Transverse colon (tissue), 4 donors: Measurements from ENCODE around the gene EIF4EBP2. TPM values are rescaled to one million over a fixed set of nuclear protein-coding genes. Genes with fewer than 3 reads are reported as not detected.

Experiments
- DNase-seq: peaks from one replicate; pipeline ENCODE4 v3.0.0-alpha.2; 2019
- H3K27ac ChIP-seq, 4 donors: fragments of 200-600 bp; sonication (generic); 2 replicates each; pipeline ENCODE4 v1.5.1; 2016 to 2018; ENCODE audit warnings: inconsistent platforms in 4 of 4
- H3K27me3 ChIP-seq: fragments of 200-600 bp; sonication (generic); 2 replicates; pipeline ENCODE4 v1.5.1; 2017; ENCODE audit warnings: inconsistent platforms
- H3K36me3 ChIP-seq, 4 donors: fragments of 200-600 bp; sonication (generic); 2 replicates each; pipeline ENCODE4 v1.5.1; 2017 to 2019; ENCODE audit warnings: inconsistent platforms in 4 of 4
- H3K4me1 ChIP-seq, 4 donors: fragments of 200-600 bp; sonication (generic); 2 replicates each; pipeline ENCODE4 v1.5.1; 2017 to 2020; ENCODE audit warnings: inconsistent platforms in 4 of 4
- H3K4me3 ChIP-seq, 4 donors: fragments of 200-600 bp; sonication (generic); 1 replicate in 1 of 4; 2 replicates in 3 of 4; pipeline versions ENCODE4 v1.5.1 to v1.6.1; 2017 to 2019; ENCODE audit warnings: inconsistent platforms in 4 of 4
- H3K9me3 ChIP-seq, 2 donors: fragments of 200-600 bp; sonication (generic); 2 replicates each; pipeline ENCODE4 v1.5.1; 2017 to 2019; ENCODE audit warnings: inconsistent platforms in 2 of 2
- EP300 ChIP-seq: sonication (generic); formaldehyde crosslinking; IDR thresholded peaks from one replicate; pipeline ENCODE4 v1.6.1; 2017; ENCODE audit warnings: antibody characterized with exemption, low read depth
- POLR2A ChIP-seq: fragments of 450-650 bp; IDR thresholded peaks from one replicate; pipeline ENCODE4 v1.6.1; 2016; ENCODE audit warnings: antibody characterized with exemption, mild to moderate bottlenecking, moderate library complexity
- POLR2AphosphoS5 ChIP-seq, 3 donors: sonication (generic); formaldehyde crosslinking; IDR thresholded peaks; one replicate each; pipeline ENCODE4 v1.6.1; 2016; ENCODE audit warnings: antibody characterized with exemption in 3 of 3
- WGBS, 2 donors: methylation state at CpG; one replicate each; pipeline ENCODE4 v1.1.5; 2018; ENCODE audit warnings: low coverage in 1 of 2; 5-methylcytosine and 5-hydroxymethylcytosine counted together
- in situ Hi-C, 4 donors: fragments of 200-750 bp; cut with MboI; loops; one replicate each; pipeline versions ENCODE4 v1.15.0 to v1.15.1; 2017; ENCODE audit warnings: low sequenced_read_pairs in 3 of 4, low pct_ligation_motif_present in 1 of 4, low pct_unique_long_range_greater_than_20kb in 1 of 4
- intact Hi-C: fragments of 100-400 bp; cut with DNase I; formaldehyde crosslinking; loops from one replicate; pipeline ENCODE4 v1.15.1; 2023; ENCODE audit warnings: low total_unique reads
- total RNA-seq, 4 donors: library from RNA; depleted of rRNA; stranded (reverse); fragments of >200 nt; gene quantifications; one replicate each; pipeline ENCODE4 v1.1.0, GENCODE V29; 2016
- TF ChIP-seq, protein P1 (sequence below), 5 experiments: fragments of 200-600 bp in 3 of 5; fragments of 450-650 bp in 2 of 5; sonication (generic) in 3 of 5; IDR thresholded peaks; 1 replicate in 2 of 5; 2 replicates in 3 of 5; pipeline ENCODE4 v1.5.1; 2016 to 2017; ENCODE audit warnings: antibody characterized with exemption in 5 of 5, inconsistent platforms in 3 of 5, mild to moderate bottlenecking in 2 of 5, moderate library complexity in 1 of 5

EIF4EBP2 gene
- total RNA-seq, 4 donors from 2014 or later: 43.6 to 117 (median 110) TPM

DNA sequence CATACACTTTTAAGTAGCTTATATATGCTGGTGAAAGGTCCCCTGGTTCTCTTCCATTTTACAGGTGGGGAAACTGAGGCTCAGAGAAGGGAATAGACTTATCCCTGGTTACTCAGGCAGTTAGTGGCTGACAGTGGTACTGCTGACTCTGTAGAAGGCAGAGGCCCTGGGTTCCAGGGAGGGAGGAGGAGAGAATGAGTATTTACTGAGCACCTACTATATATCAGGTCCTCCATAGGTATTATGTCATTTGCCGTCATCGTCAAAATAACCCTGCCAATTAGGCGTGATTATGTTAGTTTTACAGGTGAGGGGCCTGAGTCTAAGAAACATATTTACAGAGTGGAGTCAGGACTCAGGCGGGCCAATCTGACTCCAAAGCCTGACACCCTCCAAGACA is 61.3 kb downstream of the EIF4EBP2 start:
- Histone ChIP-seq H3K27me3 (no peaks in the 10 kb centered on the region), H3K4me1 (peaks cover 0 to 11% (median 5%) of the 10 kb centered on the region in 4 donors), H3K4me3 (no peak overlapping the region), H3K27ac (no peak overlapping the region), H3K36me3 (no peaks in the 10 kb centered on the region), H3K9me3 (no peaks in the 10 kb centered on the region)
- no peak for TF ChIP-seq POLR2AphosphoS5 (IDR thresholded peaks at IDR 0.05)
- no peak for TF ChIP-seq POLR2A
- TF ChIP-seq, protein P1, sequence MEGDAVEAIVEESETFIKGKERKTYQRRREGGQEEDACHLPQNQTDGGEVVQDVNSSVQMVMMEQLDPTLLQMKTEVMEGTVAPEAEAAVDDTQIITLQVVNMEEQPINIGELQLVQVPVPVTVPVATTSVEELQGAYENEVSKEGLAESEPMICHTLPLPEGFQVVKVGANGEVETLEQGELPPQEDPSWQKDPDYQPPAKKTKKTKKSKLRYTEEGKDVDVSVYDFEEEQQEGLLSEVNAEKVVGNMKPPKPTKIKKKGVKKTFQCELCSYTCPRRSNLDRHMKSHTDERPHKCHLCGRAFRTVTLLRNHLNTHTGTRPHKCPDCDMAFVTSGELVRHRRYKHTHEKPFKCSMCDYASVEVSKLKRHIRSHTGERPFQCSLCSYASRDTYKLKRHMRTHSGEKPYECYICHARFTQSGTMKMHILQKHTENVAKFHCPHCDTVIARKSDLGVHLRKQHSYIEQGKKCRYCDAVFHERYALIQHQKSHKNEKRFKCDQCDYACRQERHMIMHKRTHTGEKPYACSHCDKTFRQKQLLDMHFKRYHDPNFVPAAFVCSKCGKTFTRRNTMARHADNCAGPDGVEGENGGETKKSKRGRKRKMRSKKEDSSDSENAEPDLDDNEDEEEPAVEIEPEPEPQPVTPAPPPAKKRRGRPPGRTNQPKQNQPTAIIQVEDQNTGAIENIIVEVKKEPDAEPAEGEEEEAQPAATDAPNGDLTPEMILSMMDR (IDR thresholded peaks at IDR 0.05): no peak
- TF ChIP-seq EP300: no peak
- in situ Hi-C loops (loop anchor here in 2 of 4 donors (10.0 to 25.0 kb wide), 2 partner anchors 80 to 297 kb away; no protein-coding TSS in a partner anchor), intact Hi-C loops (no loop called here)
- no peak for DNase-seq
- 97% methylated on average over 4 of the region's 4 CpGs; no CpG with 5 or more reads in 1 of the 2 donors for WGBS, 2 donors

DNA sequence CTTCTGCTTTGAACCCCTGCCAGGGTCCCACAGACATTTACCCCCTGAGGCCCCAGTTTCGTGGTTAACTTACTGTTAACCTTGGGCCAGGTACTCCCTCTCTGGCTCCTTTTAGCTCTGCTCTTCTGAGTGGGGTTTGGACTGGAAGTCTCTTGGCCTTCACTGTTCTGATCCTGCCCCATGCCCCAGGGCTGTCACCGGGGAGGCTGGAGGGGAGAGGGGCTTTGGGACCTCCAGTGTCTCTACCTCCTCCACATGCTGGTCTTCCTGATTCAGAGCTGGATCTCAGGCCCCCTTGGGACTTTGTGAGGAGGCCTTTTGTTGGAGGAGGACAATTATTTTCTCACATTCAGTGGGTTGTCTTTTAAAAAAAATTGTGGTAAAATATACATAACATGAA is 61.9 kb downstream of the EIF4EBP2 start:
- H3K27ac ChIP-seq: no peak overlapping the region
- peaks cover 0 to 11% (median 5%) of the 10 kb centered on the region in 4 donors for H3K4me1 ChIP-seq
- no peaks in the 10 kb centered on the region for H3K9me3 ChIP-seq
- WGBS, 2 donors: 75% methylated on average over 2 of the region's 2 CpGs; no CpG with 5 or more reads in 1 of the 2 donors
- no peaks in the 10 kb centered on the region for H3K27me3 ChIP-seq
- intact Hi-C loops: no loop called here
- H3K36me3 ChIP-seq: no peaks in the 10 kb centered on the region
- in situ Hi-C loops: loop anchor here in 2 of 4 donors (10.0 to 25.0 kb wide), 2 partner anchors 79 to 296 kb away; no protein-coding TSS in a partner anchor
- H3K4me3 ChIP-seq: no peak overlapping the region
- TF ChIP-seq EP300: no peak
- no peak for DNase-seq

DNA sequence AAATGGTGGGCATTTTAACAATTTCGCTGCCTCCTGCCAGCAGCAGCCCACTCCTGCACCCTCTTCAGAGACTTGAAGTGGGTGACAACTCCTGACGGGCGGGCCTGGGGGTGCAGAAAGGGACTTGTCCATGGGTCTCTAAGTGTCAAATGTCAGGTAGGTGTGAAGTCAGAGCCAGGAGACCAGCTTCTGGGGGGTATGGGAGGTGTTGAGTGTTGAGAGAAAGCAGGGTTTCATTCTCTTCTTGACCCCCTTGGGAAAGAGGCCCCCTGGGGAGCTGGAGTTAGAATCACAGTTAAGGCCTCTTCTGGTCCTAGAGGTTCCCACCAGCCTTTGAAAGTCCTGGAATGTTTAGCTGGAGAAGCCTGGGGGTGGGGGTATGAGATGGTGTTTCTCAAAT is 63.0 kb downstream of the EIF4EBP2 start:
- intact Hi-C loops: no loop called here
- no peak overlapping the region for H3K4me3 ChIP-seq
- DNase-seq: no peak
- H3K9me3 ChIP-seq: no peaks in the 10 kb centered on the region
- WGBS, 2 donors: 82% methylated on average over 3 of the region's 3 CpGs; no CpG with 5 or more reads in 1 of the 2 donors
- in situ Hi-C loops: loop anchor here in 2 of 4 donors (10.0 to 25.0 kb wide), 2 partner anchors 78 to 295 kb away; no protein-coding TSS in a partner anchor
- no peaks in the 10 kb centered on the region for H3K36me3 ChIP-seq
- H3K27me3 ChIP-seq: no peaks in the 10 kb centered on the region
- TF ChIP-seq POLR2AphosphoS5 (IDR thresholded peaks at IDR 0.05): no peak
- TF ChIP-seq, protein P1 (IDR thresholded peaks at IDR 0.05): no peak
- TF ChIP-seq EP300: no peak
- no peak for TF ChIP-seq POLR2A
- H3K4me1 ChIP-seq: peaks cover 0 to 11% (median 5%) of the 10 kb centered on the region in 4 donors
- H3K27ac ChIP-seq: no peak overlapping the region

DNA sequence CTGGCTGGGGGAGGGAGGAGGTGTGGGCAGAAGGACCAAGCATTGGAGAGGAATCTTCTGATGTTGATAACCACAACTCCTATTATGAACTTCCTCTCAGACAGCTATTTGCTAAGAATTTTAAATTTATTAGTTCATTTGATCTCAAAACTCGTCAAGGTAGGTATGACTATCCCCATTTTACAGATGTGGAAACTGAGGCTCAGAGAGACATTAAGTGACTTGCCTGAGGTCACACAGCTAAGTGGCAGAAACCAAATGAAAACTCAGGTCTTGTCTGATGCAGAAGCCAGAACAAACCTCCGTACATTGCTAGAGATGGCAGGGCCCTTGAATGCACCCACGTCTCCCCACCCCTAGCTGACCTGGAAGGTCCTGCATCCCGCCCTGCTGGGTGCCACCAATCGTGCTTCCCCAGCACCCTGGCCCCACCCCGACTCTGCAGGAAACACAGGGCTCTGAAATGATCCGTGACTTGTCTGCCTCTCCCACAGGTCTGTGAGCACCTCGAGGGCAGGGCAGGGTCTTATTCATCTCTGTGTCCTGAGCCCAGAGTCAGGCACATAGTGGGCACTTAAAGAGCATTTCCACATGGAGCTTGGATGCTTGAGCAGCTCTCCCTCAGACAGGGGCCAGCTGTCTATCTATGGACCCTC is 69.0 kb downstream of the EIF4EBP2 start:
- TF ChIP-seq, protein P1 (IDR thresholded peaks at IDR 0.05): no peak
- no peak for TF ChIP-seq POLR2A
- TF ChIP-seq EP300: no peak
- no peak for TF ChIP-seq POLR2AphosphoS5 (IDR thresholded peaks at IDR 0.05)
- H3K4me1 ChIP-seq: peaks cover 0 to 8% (median 4%) of the 10 kb centered on the region in 4 donors
- H3K27me3 ChIP-seq: peaks cover 10% of the 10 kb centered on the region
- H3K36me3 ChIP-seq: no peaks in the 10 kb centered on the region
- in situ Hi-C loops: loop anchor here in 2 of 4 donors (25.0 kb wide), 1 partner anchor 289 kb away; no protein-coding TSS in a partner anchor
- intact Hi-C loops: no loop called here
- no peak overlapping the region for H3K27ac ChIP-seq
- DNase-seq: no peak
- 59% methylated on average over 8 of the region's 8 CpGs; no CpG with 5 or more reads in 1 of the 2 donors for WGBS, 2 donors
- no peak overlapping the region for H3K4me3 ChIP-seq
- H3K9me3 ChIP-seq: no peaks in the 10 kb centered on the region
